GM19372 (cell line): ENCODE data around the gene PAPOLG.
"Not testable (repeated sequence)": the region's sequence is repeated elsewhere in the genome, so short reads cannot be mapped to it uniquely, and the experiment has no call there.

Experiments
- ATAC-seq: cut with Tn5 transposase; IDR thresholded peaks from one replicate; pipeline ENCODE4 v1.9.1; 2021; ENCODE audit warnings: mild to moderate bottlenecking, low read depth, moderate library complexity; ENCODE audit not compliant: unreplicated experiment

Gene PAPOLG

DNA sequence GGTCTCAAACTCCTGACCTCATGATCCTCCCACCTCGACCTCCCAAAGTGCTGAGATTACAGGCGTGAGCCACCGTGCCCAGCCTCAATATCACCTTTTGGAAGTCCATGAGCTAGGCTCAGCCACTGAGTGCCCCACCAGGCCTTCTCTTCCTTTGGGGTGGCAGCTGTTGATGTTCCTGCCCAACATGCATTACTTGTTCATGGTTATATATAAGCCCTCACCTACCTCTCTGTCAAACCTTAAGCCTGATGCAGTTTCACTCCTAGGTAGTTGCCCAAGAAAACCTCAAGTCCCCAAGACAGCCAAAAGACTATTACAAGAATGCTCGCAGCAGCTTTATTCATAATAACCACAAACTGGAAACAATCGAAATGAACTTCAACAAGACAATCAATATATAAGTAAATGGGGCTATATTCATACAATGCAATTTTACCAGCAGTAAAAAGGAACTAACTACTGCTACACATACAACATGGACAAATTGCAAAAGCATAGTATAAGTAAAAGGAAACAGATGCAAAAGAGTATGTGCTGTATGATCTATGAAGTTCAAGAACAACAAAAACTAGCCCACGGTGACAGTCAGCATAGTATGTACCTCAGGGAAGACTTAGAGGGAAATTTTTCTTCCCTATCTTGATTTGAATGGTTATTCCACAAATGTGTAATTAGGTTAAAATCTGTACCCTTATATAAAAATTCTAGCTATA lies 65.7 kb downstream of the PAPOLG start:
- no peak for ATAC-seq

DNA sequence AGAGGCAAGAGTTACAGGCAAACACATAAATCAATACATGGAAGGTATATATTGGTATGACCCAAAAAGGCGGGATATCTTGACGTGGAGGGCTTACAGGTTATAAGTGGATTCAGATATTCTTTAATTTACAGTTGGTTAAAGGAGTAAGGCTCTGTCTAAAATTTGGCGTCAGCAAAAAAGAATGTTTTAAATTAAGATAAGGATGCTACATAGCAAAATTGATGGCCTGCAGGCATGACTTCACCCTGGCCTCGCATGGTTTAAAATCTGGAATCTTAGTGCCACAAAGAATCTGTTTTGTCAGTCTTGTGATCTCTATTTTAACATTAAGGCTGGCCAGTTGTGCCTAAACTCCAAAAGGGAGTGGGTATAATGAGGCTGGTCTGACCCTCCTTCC lies 66.9 kb downstream of the PAPOLG start:
- no peak for ATAC-seq

DNA sequence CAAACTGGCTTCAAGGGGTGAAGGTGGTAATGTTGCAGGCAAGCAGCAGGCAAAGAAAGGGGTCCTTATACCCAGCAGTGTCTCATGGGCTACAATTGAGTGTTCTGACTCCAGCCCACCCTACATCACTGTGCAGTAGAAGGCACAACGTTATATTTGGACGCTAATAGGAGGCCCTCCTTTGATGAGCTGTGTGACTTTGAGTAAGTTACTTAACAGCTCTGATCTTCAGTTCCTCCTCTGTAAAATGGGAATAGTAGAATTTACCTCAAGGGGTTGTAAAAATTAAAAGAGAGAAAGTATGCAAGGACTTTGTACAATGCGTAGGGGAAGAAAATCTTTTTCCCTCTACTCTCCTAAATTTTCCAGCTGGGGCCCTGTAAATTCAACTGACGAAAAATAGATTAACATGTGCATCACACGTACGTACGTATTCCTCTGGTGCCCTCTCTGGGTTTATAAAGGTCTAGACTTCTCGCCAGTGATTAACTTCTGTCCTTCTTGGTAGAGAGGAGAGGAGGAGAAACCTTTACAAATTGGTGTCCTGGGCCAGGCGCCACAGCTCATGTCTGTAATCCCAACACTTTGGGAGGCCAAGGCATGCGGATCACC lies 67.7 kb downstream of the PAPOLG start:
- no peak for ATAC-seq

DNA sequence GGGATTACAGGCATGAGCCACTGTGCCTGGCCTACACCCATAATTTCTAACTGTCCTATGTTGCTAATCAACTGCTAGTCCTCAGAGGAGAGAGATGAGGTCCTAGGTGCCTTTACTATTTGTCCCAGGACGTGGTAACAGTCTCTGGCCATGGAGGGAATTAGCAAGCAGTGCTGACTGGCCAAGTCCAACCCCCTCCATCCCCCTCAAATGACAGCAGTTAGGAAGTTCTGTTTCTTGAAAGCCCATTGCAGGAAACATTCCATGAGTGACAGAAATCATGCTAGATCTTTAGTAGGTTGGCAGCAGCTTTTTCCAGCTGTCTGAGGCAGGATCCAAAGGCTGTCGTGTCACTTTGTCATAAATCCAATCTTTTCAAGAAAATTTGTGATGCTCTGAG lies 69.6 kb downstream of the PAPOLG start:
- ATAC-seq: no peak

DNA sequence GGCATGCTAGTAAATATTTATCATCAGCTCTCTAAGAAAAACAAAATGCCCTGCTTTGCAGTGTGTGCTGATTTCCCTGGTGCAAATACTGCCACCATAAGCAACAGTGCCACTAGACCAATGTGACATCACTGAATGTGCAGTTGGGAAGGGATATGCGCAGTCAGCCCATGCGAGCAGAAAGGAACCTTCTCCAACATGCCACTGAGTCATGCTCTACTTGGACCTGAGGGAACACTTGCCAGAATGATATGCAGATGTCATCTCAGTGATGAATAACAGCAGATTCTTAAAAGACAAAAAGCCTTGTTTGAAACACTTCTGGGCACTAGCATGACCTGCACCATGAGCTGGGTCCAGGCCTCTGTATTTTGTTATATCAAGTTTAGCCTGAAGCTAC lies 70.0 kb downstream of the PAPOLG start:
- ATAC-seq: no peak

DNA sequence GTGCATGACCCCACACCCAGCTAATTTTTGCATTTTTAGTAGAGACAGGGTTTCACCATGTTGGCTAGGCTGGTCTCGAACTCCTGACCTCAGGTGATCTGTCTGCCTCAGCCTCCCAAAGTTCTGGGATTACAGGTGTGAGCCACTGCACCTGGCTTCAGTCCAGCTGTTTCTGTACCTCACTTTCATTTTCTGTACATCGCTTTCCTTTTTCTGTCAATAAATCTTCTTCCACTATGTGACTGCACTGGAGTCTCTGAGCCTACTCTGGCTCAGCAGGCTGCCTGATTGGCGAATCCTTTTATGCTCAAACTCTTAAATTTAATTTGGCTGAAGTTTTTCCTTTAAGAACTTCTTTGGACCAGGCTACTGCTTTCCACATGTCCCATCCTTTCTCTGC lies 70.8 kb downstream of the PAPOLG start:
- ATAC-seq: not testable (repeated sequence)

DNA sequence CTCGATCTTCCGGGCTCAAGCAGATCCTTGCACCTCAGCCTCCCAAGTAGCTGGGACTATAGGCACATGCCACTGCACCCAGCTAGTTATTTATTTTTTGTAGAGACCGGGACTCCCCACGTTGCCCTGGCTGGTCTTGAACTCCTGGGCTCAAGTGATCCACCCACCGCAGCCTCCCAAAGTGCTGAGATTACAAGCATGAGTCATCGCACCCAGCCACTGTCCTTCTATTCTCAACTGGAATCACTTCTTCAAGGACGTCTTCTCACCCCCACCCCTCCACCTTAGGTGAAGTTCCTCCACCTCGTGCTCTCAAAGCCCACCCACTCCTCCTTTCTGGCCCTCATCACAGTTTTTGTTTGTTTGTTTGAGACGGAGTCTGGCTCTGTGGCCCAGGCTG lies 71.3 kb downstream of the PAPOLG start:
- ATAC-seq: no peak

DNA sequence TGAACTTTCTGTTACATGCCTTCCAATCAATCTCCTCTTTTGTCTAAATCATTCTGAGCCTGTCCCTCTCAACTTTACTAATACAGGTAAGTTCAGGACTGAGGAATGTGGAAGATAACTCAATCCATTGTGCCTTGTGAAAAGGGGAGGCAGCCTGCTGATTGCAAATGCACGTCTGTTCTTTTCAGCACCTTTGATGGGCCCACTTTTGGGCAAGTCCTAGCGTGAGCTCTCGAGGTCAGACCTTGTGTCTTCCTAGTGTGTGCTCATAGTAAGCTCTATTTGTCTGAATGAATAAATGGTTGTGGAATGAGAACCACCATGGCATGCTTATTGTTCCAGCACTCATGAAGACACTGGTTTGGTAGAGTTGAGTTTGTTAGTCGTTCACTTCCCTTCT lies 74.9 kb downstream of the PAPOLG start:
- no peak for ATAC-seq

DNA sequence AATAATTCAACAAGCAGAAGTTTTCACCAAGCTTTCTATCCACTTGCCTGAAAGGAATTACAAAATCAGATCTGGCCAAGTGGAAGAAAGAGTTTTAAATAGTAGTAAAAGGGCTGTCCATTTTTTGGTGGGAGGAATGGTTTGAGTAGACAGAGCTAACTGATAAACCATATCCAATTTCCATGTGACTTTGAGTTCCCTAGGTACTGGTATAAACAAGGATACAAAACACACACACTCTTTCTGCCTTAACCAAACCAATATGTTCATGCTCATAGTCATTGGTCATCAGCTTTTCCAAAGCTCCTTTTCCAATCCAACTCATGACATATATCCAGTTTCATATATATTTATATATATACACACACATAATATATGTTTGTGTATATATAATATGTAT lies 75.9 kb downstream of the PAPOLG start:
- ATAC-seq: no peak

DNA sequence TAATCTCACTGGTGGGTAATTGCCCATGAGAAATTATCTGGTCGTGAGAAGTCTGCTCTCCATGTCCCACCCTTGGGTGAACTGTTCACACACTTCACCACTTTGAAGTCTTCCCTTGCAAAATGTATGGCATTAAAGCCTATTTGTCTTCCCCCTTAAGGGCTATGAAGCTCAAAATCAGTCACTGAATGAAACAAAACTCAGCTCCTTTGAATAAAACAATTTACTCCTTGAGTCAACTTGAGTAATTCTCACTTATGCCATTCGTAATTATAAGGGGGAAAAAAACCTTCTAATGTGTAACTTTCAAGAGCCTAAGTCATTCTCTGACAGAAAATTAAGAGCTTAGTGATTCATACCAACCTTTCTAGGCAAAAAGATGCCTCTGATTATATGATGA lies 76.6 kb downstream of the PAPOLG start:
- ATAC-seq: no peak

DNA sequence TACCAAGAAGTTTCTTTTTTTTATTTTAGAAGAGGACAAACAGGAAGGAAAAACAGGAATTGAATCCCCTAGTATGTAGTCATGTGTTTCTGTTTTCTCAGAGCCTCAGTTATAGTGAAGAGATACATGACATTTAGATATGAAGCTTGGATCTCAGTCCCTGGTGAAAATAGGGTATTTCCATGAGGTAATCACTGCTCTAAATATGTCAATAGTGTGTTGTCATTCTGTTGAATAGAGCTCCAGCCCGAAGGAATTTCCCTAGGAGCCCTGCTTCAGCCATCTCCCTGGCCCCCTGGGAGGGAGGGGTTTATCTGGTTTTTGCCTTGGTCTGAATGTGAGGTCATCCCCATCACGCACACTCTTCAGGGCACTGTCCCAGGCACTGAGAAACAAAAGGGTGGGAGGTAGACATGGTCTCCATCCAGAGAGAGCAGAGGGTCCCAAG lies 78.2 kb downstream of the PAPOLG start:
- peak; percentile 41 for ATAC-seq

DNA sequence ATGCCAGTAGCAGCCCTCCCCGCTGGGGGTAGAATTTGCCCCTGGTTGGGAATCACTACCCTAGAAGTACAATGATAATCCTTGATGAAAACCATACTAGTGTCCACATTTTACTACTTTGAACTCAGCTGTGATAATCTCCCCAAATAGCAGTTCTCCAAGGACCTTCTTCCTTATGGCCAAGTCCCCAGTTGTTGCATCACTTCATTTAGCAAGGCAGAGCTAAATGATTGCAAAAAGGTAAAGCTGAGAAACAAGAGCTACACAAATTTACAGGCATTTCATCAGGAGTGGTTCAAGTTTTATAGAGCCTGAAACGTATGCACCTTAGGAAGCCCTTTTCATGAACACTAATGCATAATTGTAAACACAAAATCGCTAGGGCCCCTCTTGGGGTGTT lies 80.4 kb downstream of the PAPOLG start:
- ATAC-seq: no peak

DNA sequence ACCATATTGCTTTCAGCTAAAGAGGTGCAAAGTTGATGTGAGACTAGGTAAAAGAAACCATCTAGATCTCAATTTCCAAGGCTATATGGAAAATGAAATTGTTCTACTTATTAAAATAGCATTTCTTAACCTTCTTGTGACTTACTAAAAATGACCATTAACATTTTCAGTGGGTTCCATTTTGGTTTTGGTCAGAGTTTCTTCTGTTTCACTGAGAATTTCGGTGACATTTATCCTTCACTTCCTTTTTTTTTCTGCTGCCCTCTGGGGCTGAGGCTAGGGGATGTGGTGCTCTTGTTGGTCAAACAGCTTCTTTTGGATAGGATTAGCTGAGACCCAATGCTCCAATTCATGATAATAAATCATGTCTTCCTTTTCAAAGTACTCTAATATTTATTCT lies 81.1 kb downstream of the PAPOLG start:
- ATAC-seq: peak; percentile 30

DNA sequence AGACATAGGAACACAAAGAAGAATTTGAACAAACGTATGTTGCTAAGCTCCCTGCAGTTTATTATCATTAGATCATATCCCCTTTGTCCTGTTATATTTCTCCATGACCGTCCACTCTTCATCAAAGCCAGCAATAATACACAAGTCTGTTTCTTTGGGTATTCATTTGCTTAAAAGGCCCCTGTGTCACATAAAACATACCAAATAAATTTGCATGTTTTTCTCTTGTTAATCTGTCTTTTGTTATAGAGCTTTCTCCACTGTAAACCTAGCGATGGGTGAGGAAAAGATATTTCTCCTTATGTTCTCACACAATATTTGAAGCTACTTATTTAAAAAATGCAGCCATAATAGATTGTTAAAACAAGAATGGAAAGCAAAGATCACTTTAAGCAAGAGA lies 82.4 kb downstream of the PAPOLG start:
- no peak for ATAC-seq

DNA sequence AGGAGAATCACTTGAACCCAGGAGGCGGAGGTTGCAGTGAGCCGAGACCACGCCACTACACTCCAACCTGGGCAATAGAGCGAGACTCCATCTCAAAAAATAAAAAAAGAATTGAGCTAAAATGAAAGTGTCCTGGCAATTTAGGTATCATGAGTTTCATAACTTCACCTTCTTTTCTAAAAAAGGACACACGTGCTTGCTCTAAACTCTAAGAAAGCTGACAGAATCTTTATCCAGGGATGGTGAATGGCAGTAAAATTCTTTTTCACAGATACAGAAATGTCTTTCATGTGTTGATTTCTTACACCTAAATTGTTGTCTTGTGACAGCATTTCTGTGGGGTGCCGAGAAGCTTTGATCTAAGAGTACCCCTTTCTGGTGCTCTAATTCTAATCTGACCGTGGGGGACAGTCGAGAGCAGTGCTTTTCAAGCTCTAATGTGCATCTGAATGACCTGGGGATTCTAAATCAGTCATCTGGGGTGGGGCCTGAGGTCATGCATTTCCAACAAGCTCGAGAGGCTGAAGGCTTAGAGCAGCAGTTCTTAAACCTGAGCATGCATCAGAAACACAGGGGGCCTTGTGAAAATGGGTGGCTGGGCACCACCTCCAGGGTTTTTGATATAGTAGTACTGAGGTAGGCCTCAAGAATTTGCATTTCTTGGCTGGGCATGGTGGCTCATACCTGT lies 83.2 kb downstream of the PAPOLG start:
- peak; percentile 43 for ATAC-seq

DNA sequence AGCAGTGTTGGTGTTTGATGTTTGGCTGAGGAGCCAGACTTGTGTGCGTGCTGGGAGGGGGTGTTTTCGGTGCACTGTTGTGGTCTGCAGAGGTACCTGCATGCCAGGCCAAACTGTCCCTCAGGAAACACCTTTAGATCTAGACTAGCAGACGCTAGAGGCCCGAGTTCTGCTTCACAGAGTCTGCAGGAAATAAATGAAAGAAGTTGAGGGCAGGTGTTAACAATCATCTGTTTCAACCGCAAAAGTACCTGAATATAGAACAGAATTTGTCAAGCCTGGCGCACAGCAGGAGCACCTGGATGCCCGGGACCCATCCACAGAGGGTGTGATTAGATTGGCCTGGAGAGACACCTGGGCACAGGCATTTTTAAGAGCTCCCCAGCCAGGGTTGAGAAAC lies 84.8 kb downstream of the PAPOLG start:
- peak; percentile 46 for ATAC-seq

DNA sequence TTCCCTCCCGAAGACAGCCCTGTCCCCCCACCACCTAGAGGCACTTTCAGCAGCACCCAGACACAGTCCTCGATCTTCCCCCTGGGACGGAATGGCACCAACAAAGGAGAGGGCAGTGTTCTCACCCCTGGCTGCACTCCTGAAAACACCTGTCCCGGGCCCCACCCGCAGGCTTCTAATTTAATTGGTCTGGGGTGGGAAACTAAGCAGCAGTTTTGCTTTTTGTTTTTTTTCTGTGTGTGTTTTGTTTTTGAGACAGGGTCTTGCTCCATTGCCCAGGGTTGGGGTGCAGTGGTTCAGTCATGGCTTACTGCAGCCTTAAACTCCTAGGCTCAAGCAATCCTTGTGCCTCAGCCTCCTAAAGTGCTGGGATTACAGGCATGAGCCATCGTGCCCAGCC lies 86.9 kb downstream of the PAPOLG start:
- no peak for ATAC-seq

DNA sequence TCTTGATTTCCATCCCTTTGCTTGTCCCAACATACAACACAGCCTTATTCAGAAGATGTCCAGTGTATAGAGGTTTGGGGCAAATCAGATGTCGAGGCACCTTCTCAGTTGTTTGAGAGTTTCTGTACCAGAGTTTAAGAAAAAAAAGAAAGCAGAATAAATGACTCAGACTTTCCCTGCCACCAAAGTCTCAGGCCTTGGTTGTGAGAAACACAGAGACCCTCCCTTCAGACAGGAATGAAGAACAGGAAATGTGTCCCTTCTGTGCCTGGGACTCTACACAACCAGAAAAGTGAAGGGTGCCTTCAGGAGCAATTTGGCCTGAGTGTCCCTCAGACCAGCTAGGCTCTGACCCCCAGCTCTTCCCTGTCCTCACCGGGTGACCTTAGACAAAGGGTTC lies 88.0 kb downstream of the PAPOLG start:
- ATAC-seq: no peak

DNA sequence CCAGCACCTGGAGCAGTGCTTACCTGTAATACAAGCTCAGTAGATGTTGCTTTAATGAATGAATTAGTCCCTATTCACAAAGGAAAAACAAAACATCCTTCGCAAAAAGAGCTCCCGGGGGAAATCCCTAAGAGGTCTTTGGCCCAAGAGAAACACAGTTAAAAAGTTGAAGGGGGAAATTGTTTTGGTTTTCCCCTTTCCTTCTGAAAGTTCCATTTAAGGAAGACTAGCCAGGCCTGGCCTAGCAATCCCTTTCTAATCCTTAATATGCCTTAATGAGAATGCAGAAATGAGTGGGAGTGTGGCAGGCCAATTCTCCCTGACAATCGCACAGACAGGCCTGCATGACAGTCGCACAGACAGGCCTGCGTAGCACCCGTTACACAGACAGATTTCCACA lies 91.8 kb downstream of the PAPOLG start:
- no peak for ATAC-seq
